ENCODE results near the gene PCDHA10.
"Not testable (repeated sequence)": the region's sequence is repeated elsewhere in the genome, so short reads cannot be mapped to it uniquely, and the experiment has no call there.

The PCDHA10 gene

DNA sequence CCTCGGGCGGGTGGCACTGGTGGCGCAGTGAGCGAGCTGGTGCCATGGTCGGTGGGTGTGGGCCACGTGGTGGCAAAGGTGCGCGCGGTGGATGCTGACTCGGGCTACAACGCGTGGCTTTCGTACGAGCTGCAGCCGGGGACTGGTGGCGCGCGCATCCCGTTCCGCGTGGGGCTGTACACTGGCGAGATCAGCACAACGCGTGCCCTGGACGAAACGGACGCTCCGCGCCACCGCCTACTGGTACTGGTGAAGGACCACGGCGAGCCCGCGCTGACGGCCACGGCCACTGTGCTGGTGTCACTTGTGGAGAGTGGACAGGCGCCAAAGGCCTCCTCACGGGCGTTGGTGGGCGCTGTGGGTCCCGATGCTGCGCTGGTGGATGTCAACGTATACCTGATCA is 46.8 kb upstream of the PCDHA10 start:
- TF ChIP-seq, protein P1, sequence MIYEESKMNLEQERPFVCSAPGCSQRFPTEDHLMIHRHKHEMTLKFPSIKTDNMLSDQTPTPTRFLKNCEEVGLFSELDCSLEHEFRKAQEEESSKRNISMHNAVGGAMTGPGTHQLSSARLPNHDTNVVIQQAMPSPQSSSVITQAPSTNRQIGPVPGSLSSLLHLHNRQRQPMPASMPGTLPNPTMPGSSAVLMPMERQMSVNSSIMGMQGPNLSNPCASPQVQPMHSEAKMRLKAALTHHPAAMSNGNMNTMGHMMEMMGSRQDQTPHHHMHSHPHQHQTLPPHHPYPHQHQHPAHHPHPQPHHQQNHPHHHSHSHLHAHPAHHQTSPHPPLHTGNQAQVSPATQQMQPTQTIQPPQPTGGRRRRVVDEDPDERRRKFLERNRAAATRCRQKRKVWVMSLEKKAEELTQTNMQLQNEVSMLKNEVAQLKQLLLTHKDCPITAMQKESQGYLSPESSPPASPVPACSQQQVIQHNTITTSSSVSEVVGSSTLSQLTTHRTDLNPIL (CRISPR knock-in tag; IDR thresholded peaks at IDR 0.05; ENCODE audit: low read depth) = no peak
- TF ChIP-seq CSDC2 (CRISPR knock-in tag; IDR thresholded peaks at IDR 0.05) (no peak), SNAI2 (CRISPR knock-in tag; IDR thresholded peaks at IDR 0.05) (no peak), ARNTL (CRISPR knock-in tag; IDR thresholded peaks at IDR 0.05; ENCODE audit: borderline replicate concordance, low read depth) (no peak), ZNF8 (CRISPR knock-in tag; IDR thresholded peaks at IDR 0.05) (no peak)
- no peak for ATAC-seq

DNA sequence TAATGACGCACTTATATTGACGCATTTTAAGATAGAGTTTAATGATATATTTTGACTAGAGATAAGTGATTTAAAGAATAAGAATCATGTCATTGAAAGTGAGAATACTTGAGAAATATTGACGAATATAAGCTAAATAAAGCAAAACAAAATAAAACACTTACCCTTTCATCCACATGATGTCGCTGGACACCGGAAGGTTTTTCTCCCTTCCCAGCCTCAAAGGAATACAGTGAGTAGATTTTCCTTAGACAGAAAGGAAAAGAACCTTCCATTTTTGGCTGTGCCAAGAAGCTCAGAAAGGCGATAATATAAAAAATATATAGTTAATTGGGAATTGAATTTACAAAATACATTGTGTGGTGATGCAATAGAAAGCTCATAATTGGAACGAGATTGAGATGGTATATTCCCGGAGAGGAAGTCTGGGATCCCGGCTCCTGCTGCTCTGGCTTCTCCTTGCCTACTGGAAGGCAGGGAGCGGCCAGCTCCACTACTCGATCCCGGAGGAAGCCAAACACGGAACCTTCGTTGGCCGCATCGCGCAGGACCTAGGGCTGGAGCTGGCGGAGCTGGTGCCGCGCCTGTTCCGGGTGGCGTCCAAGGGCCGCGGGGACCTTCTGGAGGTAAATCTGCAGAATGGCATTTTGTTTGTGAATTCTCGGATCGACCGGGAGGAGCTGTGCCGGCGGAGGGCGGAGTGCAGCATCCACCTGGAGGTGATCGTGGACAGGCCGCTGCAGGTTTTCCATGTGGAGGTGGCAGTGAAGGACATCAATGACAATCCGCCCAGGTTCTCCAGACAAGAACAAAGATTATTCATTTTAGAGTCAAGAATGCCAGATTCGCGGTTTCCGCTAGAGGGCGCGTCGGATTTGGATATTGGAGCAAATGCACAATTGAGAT is 34.1 kb upstream of the PCDHA10 start, which contains the start of gene PCDHA5:
Gene PCDHA5 (plus strand): TSS at position 239 of the 906 bp plus-strand sequence.
- ATAC-seq = no peak
- TF ChIP-seq ZFP30 (CRISPR knock-in tag; IDR thresholded peaks at IDR 0.05) (no peak), SNAI2 (CRISPR knock-in tag; IDR thresholded peaks at IDR 0.05) (no peak)

DNA sequence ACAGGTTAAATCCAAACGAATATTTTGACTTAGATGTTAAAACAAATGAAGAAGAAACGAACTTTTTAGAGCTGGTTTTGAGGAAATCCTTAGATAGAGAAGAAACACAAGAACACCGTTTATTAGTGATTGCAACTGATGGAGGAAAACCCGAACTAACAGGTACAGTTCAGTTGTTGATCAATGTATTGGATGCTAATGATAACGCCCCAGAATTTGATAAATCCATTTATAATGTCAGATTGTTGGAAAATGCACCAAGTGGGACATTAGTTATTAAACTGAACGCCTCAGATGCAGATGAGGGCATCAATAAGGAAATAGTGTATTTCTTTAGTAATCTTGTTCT is 33.4 kb upstream of the PCDHA10 start:
- no peak for ATAC-seq
- TF ChIP-seq BACH2 (CRISPR knock-in tag; IDR thresholded peaks at IDR 0.05; ENCODE audit: borderline replicate concordance) (no peak), ZNF565 (CRISPR knock-in tag; conservative IDR thresholded peaks at IDR 0.05; ENCODE audit: low read depth) (no peak), CSDC2 (CRISPR knock-in tag; IDR thresholded peaks at IDR 0.05) (no peak), PPARA (CRISPR knock-in tag; IDR thresholded peaks at IDR 0.05; ENCODE audit: borderline replicate concordance) (no peak), ZNF8 (CRISPR knock-in tag; IDR thresholded peaks at IDR 0.05) (no peak), ZNF70 (CRISPR knock-in tag; IDR thresholded peaks at IDR 0.05) (no peak), RARB (CRISPR knock-in tag; IDR thresholded peaks at IDR 0.05) (no peak), OSR1 (CRISPR knock-in tag; IDR thresholded peaks at IDR 0.05) (no peak), ARNTL (CRISPR knock-in tag; IDR thresholded peaks at IDR 0.05; ENCODE audit: borderline replicate concordance, low read depth) (no peak)
- TF ChIP-seq, protein P2, sequence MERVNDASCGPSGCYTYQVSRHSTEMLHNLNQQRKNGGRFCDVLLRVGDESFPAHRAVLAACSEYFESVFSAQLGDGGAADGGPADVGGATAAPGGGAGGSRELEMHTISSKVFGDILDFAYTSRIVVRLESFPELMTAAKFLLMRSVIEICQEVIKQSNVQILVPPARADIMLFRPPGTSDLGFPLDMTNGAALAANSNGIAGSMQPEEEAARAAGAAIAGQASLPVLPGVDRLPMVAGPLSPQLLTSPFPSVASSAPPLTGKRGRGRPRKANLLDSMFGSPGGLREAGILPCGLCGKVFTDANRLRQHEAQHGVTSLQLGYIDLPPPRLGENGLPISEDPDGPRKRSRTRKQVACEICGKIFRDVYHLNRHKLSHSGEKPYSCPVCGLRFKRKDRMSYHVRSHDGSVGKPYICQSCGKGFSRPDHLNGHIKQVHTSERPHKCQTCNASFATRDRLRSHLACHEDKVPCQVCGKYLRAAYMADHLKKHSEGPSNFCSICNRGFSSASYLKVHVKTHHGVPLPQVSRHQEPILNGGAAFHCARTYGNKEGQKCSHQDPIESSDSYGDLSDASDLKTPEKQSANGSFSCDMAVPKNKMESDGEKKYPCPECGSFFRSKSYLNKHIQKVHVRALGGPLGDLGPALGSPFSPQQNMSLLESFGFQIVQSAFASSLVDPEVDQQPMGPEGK (CRISPR knock-in tag; IDR thresholded peaks at IDR 0.05; ENCODE audit: borderline replicate concordance) = no peak
- TF ChIP-seq, protein P3, sequence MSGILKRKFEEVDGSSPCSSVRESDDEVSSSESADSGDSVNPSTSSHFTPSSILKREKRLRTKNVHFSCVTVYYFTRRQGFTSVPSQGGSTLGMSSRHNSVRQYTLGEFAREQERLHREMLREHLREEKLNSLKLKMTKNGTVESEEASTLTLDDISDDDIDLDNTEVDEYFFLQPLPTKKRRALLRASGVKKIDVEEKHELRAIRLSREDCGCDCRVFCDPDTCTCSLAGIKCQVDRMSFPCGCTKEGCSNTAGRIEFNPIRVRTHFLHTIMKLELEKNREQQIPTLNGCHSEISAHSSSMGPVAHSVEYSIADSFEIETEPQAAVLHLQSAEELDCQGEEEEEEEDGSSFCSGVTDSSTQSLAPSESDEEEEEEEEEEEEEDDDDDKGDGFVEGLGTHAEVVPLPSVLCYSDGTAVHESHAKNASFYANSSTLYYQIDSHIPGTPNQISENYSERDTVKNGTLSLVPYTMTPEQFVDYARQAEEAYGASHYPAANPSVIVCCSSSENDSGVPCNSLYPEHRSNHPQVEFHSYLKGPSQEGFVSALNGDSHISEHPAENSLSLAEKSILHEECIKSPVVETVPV (CRISPR knock-in tag; IDR thresholded peaks at IDR 0.05) = no peak
- TF ChIP-seq, protein P4, sequence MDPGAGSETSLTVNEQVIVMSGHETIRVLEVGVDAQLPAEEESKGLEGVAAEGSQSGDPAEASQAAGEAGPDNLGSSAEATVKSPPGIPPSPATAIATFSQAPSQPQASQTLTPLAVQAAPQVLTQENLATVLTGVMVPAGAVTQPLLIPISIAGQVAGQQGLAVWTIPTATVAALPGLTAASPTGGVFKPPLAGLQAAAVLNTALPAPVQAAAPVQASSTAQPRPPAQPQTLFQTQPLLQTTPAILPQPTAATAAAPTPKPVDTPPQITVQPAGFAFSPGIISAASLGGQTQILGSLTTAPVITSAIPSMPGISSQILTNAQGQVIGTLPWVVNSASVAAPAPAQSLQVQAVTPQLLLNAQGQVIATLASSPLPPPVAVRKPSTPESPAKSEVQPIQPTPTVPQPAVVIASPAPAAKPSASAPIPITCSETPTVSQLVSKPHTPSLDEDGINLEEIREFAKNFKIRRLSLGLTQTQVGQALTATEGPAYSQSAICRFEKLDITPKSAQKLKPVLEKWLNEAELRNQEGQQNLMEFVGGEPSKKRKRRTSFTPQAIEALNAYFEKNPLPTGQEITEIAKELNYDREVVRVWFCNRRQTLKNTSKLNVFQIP (CRISPR knock-in tag; IDR thresholded peaks at IDR 0.05; ENCODE audit: borderline replicate concordance, low read depth) = no peak
- TF ChIP-seq, protein P5, sequence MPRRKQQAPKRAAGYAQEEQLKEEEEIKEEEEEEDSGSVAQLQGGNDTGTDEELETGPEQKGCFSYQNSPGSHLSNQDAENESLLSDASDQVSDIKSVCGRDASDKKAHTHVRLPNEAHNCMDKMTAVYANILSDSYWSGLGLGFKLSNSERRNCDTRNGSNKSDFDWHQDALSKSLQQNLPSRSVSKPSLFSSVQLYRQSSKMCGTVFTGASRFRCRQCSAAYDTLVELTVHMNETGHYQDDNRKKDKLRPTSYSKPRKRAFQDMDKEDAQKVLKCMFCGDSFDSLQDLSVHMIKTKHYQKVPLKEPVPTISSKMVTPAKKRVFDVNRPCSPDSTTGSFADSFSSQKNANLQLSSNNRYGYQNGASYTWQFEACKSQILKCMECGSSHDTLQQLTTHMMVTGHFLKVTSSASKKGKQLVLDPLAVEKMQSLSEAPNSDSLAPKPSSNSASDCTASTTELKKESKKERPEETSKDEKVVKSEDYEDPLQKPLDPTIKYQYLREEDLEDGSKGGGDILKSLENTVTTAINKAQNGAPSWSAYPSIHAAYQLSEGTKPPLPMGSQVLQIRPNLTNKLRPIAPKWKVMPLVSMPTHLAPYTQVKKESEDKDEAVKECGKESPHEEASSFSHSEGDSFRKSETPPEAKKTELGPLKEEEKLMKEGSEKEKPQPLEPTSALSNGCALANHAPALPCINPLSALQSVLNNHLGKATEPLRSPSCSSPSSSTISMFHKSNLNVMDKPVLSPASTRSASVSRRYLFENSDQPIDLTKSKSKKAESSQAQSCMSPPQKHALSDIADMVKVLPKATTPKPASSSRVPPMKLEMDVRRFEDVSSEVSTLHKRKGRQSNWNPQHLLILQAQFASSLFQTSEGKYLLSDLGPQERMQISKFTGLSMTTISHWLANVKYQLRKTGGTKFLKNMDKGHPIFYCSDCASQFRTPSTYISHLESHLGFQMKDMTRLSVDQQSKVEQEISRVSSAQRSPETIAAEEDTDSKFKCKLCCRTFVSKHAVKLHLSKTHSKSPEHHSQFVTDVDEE (CRISPR knock-in tag; IDR thresholded peaks at IDR 0.05) = no peak

DNA sequence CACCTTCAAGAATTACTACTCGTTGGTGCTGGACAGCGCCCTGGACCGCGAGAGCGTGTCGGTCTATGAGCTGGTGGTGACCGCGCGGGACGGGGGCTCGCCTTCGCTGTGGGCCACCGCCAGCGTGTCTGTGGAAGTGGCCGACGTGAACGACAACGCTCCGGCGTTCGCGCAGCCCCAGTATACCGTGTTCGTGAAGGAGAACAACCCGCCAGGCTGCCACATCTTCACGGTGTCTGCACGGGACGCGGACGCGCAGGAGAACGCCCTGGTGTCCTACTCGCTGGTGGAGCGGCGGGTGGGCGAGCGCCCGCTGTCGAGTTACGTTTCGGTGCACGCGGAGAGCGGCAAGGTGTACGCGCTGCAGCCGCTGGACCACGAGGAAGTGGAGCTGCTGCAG is 32.7 kb upstream of the PCDHA10 start:
- not testable (repeated sequence) for ATAC-seq
